Liver (tissue), 9 donors: ENCODE measurements around the gene CAPN3. TPM values are rescaled to one million over a fixed set of nuclear protein-coding genes. Genes with fewer than 3 reads are reported as not detected.

Source experiments
- DNase-seq: peaks from one replicate; pipeline ENCODE4 v3.0.0-alpha.2; 2017; ENCODE audit warnings: low spot score
- H3K27ac ChIP-seq, 2 donors: one replicate each; pipeline ENCODE4 v1.7.0; 2013; ENCODE audit warnings: inconsistent platforms in 2 of 2, low read length in 2 of 2, control low read depth in 1 of 2, low read depth in 1 of 2, mild to moderate bottlenecking in 1 of 2
- H3K27me3 ChIP-seq, 4 donors: one replicate each; pipeline versions ENCODE4 v1.6.1 to v1.7.0; 2013; ENCODE audit warnings: low read length in 3 of 4, inconsistent platforms in 1 of 4, mild to moderate bottlenecking in 1 of 4, moderate library complexity in 1 of 4; ENCODE audit not compliant: control insufficient read depth in 4 of 4, insufficient read depth in 4 of 4
- H3K36me3 ChIP-seq, 4 donors: one replicate each; pipeline versions ENCODE4 v1.6.1 to v1.7.0; 2013; ENCODE audit warnings: low read length in 3 of 4, mild to moderate bottlenecking in 3 of 4, low read depth in 1 of 4, moderate library complexity in 1 of 4; ENCODE audit not compliant: control insufficient read depth in 4 of 4, insufficient read depth in 3 of 4
- H3K4me1 ChIP-seq, 4 donors: one replicate each; pipeline versions ENCODE4 v1.6.1 to v1.7.0; 2013; ENCODE audit warnings: low read length in 3 of 4, mild to moderate bottlenecking in 3 of 4, moderate library complexity in 1 of 4; ENCODE audit not compliant: control insufficient read depth in 4 of 4, insufficient read depth in 4 of 4
- H3K4me3 ChIP-seq, 3 donors: one replicate each; pipeline versions ENCODE4 v1.6.1 to v1.7.0; 2013; ENCODE audit warnings: low read length in 3 of 3, control low read depth in 1 of 3, low read depth in 1 of 3, mild to moderate bottlenecking in 1 of 3
- H3K9ac ChIP-seq, 2 donors: one replicate each; pipeline ENCODE4 v1.7.0; 2013; ENCODE audit warnings: low read length in 2 of 2, mild to moderate bottlenecking in 2 of 2, moderate library complexity in 2 of 2, control low read depth in 1 of 2, low read depth in 1 of 2
- H3K9me3 ChIP-seq, 4 donors: one replicate each; pipeline versions ENCODE4 v1.6.1 to v1.7.0; 2013; ENCODE audit warnings: low read length in 3 of 4; ENCODE audit not compliant: control insufficient read depth in 4 of 4
- EGR1 ChIP-seq, 2 donors: IDR thresholded peaks; 2 replicates each; pipeline ENCODE4 v1.6.1; 2016 to 2018; ENCODE audit warnings: antibody characterized with exemption in 2 of 2, low read depth in 2 of 2
- FOXA1 ChIP-seq: IDR thresholded peaks from 2 replicates; pipeline ENCODE4 v1.6.1; 2016; ENCODE audit warnings: antibody characterized with exemption
- HNF4A ChIP-seq, 2 donors: conservative IDR thresholded peaks; 2 replicates each; pipeline ENCODE4 v1.6.1; 2016; ENCODE audit warnings: antibody characterized with exemption in 2 of 2, mild to moderate bottlenecking in 2 of 2
- HNF4G ChIP-seq: IDR thresholded peaks from 2 replicates; pipeline ENCODE4 v1.6.1; 2016; ENCODE audit warnings: antibody characterized with exemption
- JUND ChIP-seq, 2 donors: IDR thresholded peaks; 2 replicates each; pipeline ENCODE4 v1.6.1; 2016; ENCODE audit warnings: antibody characterized with exemption in 2 of 2
- MAX ChIP-seq: IDR thresholded peaks from 2 replicates; pipeline ENCODE4 v1.6.1; 2016; ENCODE audit warnings: antibody characterized with exemption
- NR2F2 ChIP-seq: IDR thresholded peaks from 2 replicates; pipeline ENCODE4 v1.6.1; 2016; ENCODE audit warnings: antibody characterized with exemption
- REST ChIP-seq: IDR thresholded peaks from 2 replicates; pipeline ENCODE4 v1.6.1; 2016; ENCODE audit warnings: antibody characterized with exemption, mild to moderate bottlenecking
- RXRA ChIP-seq, 2 donors: IDR thresholded peaks; 2 replicates each; pipeline ENCODE4 v1.6.1; 2017 to 2018; ENCODE audit warnings: antibody characterized with exemption in 2 of 2, mild to moderate bottlenecking in 1 of 2
- SP1 ChIP-seq: IDR thresholded peaks from 2 replicates; pipeline ENCODE4 v1.6.1; 2018; ENCODE audit warnings: antibody characterized with exemption, mild to moderate bottlenecking
- YY1 ChIP-seq: IDR thresholded peaks from 2 replicates; pipeline ENCODE4 v1.6.1; 2016; ENCODE audit warnings: antibody characterized with exemption, mild to moderate bottlenecking
- ZBTB33 ChIP-seq: IDR thresholded peaks from 2 replicates; pipeline ENCODE4 v1.6.1; 2016; ENCODE audit warnings: antibody characterized with exemption
- WGBS: extraction: QIAGEN DNeasy Blood & Tissue Kit; methylation state at CpG from one replicate; pipeline ENCODE4 v1.1.7; 2013; 5-methylcytosine and 5-hydroxymethylcytosine counted together
- polyA plus RNA-seq, 2 donors: library from polyadenylated mRNA; stranded (reverse) in 1 of 2; unstranded in 1 of 2; fragments of 200-250 nt in 1 of 2; fragments of >200 nt in 1 of 2; fragmentation: Nextera tagmentation in 1 of 2; extraction: Ambion mirVana in 1 of 2; gene quantifications; one replicate each; pipeline versions ENCODE4 v1.2.1 to v1.2.3, GENCODE V29; 2013 to 2015
- total RNA-seq, 2 donors: library from RNA; depleted of rRNA; stranded (reverse); fragments of >200 nt; gene quantifications; one replicate each; pipeline ENCODE4 v1.2.3, GENCODE V29; 2014
- donor health status: healthy.
- donor health status: healthy.
- donor health status: healthy.
- donor health status: healthy.
- donor health status: healthy.

The CAPN3 gene
- total and polyA plus RNA-seq, 4 donors, result 2.0 to 6.1 (median 4.2) TPM

GRCh38 chr15:42449770-42450424 is 90.6 kb downstream of the CAPN3 start:
- Histone ChIP-seq H3K27me3 (no peaks in the 10 kb centered on the region), H3K36me3 (peaks cover 5 to 58% (median 33%) of the 10 kb centered on the region in 4 donors), H3K9ac (no peak overlapping the region), H3K9me3 (no peaks in the 10 kb centered on the region), H3K4me3 (no peak overlapping the region), H3K4me1 (no peaks in the 10 kb centered on the region), H3K27ac (no peak overlapping the region)
- no peak for DNase-seq
- TF ChIP-seq REST (no peak), HNF4G (no peak), SP1 (no peak), ZBTB33 (no peak)
- WGBS, result 96% methylated on average over 13 of the region's 13 CpGs

GRCh38 chr15:42450425-42450790 is 91.1 kb downstream of the CAPN3 start:
- Histone ChIP-seq H3K4me1 (no peaks in the 10 kb centered on the region), H3K36me3 (peaks cover 5 to 53% (median 33%) of the 10 kb centered on the region in 4 donors), H3K27ac (no peak overlapping the region), H3K4me3 (no peak overlapping the region), H3K9me3 (no peaks in the 10 kb centered on the region), H3K27me3 (no peaks in the 10 kb centered on the region), H3K9ac (no peak overlapping the region)
- DNase-seq, result no peak
- TF ChIP-seq SP1, result no peak
- no peak for TF ChIP-seq RXRA (IDR thresholded peaks at IDR 0.05)
- no peak for TF ChIP-seq HNF4G
- no peak for TF ChIP-seq YY1
- TF ChIP-seq ZBTB33, result no peak
- TF ChIP-seq MAX, result no peak
- TF ChIP-seq EGR1 (IDR thresholded peaks at IDR 0.05; ENCODE audit: low read depth in 2 of 2), result no peak
- WGBS, result 98% methylated on average over 4 of the region's 4 CpGs

GRCh38 chr15:42453826-42454225 is 94.5 kb downstream of the CAPN3 start:
- Histone ChIP-seq H3K9me3 (no peaks in the 10 kb centered on the region), H3K27ac (no peak overlapping the region), H3K36me3 (peaks cover 2 to 31% (median 15%) of the 10 kb centered on the region in 4 donors), H3K9ac (no peak overlapping the region), H3K27me3 (no peaks in the 10 kb centered on the region), H3K4me3 (no peak overlapping the region), H3K4me1 (peaks cover 0 to 4% (median under 1%) of the 10 kb centered on the region in 4 donors)
- WGBS, result 95% methylated on average over 3 of the region's 3 CpGs
- DNase-seq, result no peak
- TF ChIP-seq NR2F2 (no peak), REST (no peak), JUND (IDR thresholded peaks at IDR 0.05) (no peak), FOXA1 (no peak), HNF4A (conservative IDR thresholded peaks at IDR 0.05) (no peak), SP1 (no peak), EGR1 (IDR thresholded peaks at IDR 0.05; ENCODE audit: low read depth in 2 of 2) (no peak), HNF4G (no peak), ZBTB33 (no peak)
